Lung (tissue), 12 donors: ENCODE measurements around the gene TDP2. TPM values are rescaled to one million over a fixed set of nuclear protein-coding genes. Genes with fewer than 3 reads are reported as not detected.
"Not testable (repeated sequence)": the region's sequence is repeated elsewhere in the genome, so short reads cannot be mapped to it uniquely, and the experiment has no call there.

Source experiments
- ATAC-seq: fragments of 200-7000 bp; cut with Tn5 transposase; one replicate; pipeline ENCODE4 v1.9.1; 2020; ENCODE audit warnings: moderate number of reproducible peaks; ENCODE audit not compliant: insufficient read depth, low FRiP score
- DNase-seq, 3 donors: peaks; one replicate each; pipeline ENCODE4 v3.0.0-alpha.2; 2013 to 2017
- H3K27ac ChIP-seq, 2 donors: one replicate each; pipeline ENCODE4 v1.5.1; 2013; ENCODE audit warnings: mild to moderate bottlenecking in 2 of 2, moderate library complexity in 2 of 2, control low read depth in 1 of 2, inconsistent platforms in 1 of 2, low read depth in 1 of 2, low read length in 1 of 2
- H3K27me3 ChIP-seq, 3 donors: one replicate each; pipeline ENCODE4 v1.5.1; 2013; ENCODE audit warnings: low read length in 2 of 3; ENCODE audit not compliant: control insufficient read depth in 3 of 3, insufficient read depth in 3 of 3
- H3K36me3 ChIP-seq, 4 donors: one replicate each; pipeline ENCODE4 v1.5.1; 2013; ENCODE audit warnings: low read length in 4 of 4, mild to moderate bottlenecking in 1 of 4, moderate library complexity in 1 of 4; ENCODE audit not compliant: control insufficient read depth in 4 of 4, insufficient read depth in 4 of 4
- H3K4me1 ChIP-seq, 5 donors: one replicate each; pipeline ENCODE4 v1.5.1; 2013; ENCODE audit warnings: low read length in 5 of 5, mild to moderate bottlenecking in 2 of 5, moderate library complexity in 1 of 5; ENCODE audit not compliant: control insufficient read depth in 5 of 5, insufficient read depth in 5 of 5
- H3K4me3 ChIP-seq: one replicate; pipeline ENCODE4 v1.5.1; 2013; ENCODE audit warnings: mild to moderate bottlenecking, control low read depth, moderate library complexity
- H3K9ac ChIP-seq, 2 donors: one replicate each; pipeline ENCODE4 v1.5.1; 2013; ENCODE audit warnings: low read length in 2 of 2, control low read depth in 1 of 2; ENCODE audit not compliant: insufficient read depth in 1 of 2
- H3K9me3 ChIP-seq, 4 donors: one replicate each; pipeline ENCODE4 v1.5.1; 2013; ENCODE audit warnings: low read length in 3 of 4, mild to moderate bottlenecking in 1 of 4, moderate library complexity in 1 of 4; ENCODE audit not compliant: control insufficient read depth in 4 of 4, insufficient read depth in 3 of 4
- WGBS, 2 donors: extraction: QIAGEN DNeasy Blood & Tissue Kit; methylation state at CpG; one replicate each; pipeline ENCODE4 v1.1.7; 2013; 5-methylcytosine and 5-hydroxymethylcytosine counted together
- polyA plus RNA-seq, 2 donors: library from polyadenylated mRNA; stranded (reverse); fragments of 200-250 nt; gene quantifications; one replicate each; pipeline ENCODE4 v1.2.1, GENCODE V29; 2013
- total RNA-seq, 2 donors: library from RNA; depleted of rRNA in 1 of 2; stranded (reverse); fragments of >200 nt in 1 of 2; gene quantifications; one replicate each; pipeline ENCODE4 v1.2.1, GENCODE V29; 2014 to 2021
- TF ChIP-seq, protein P1 (sequence below): IDR thresholded peaks from 2 replicates; pipeline ENCODE4 v1.5.1; 2012; ENCODE audit warnings: mild to moderate bottlenecking; ENCODE audit errors: control extremely low read depth, extremely low read depth
- donor health status: control.
- donor health status: control.
- donor health status: Bipolar disorder and iron deficiency.
- donor health status: healthy.
- donor health status: DM: yes; HTN: yes; CAD: no.

The TDP2 gene
- total and polyA plus RNA-seq, 4 donors: 36.8 to 56.8 (median 41.8) TPM

DNA sequence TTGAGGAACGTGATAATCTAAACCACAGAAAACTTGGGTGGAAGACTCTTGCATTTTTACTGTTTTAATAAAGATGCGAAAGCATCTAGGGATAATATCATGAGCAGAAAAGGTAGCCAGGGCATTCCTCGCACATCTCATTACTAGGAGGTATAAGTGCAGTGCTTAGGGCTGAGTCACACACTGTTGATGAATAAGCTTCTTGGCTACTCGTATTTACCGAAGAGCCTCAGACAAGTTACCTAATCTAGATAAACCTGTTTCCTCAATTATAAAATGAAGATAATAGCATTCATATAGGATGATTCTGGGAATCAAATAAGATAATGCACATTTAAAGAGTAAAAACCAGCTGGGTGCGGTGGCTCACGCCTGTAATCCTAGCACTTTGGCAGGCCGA, 19.9 kb downstream of the TDP2 start:
- TF ChIP-seq, protein P1, sequence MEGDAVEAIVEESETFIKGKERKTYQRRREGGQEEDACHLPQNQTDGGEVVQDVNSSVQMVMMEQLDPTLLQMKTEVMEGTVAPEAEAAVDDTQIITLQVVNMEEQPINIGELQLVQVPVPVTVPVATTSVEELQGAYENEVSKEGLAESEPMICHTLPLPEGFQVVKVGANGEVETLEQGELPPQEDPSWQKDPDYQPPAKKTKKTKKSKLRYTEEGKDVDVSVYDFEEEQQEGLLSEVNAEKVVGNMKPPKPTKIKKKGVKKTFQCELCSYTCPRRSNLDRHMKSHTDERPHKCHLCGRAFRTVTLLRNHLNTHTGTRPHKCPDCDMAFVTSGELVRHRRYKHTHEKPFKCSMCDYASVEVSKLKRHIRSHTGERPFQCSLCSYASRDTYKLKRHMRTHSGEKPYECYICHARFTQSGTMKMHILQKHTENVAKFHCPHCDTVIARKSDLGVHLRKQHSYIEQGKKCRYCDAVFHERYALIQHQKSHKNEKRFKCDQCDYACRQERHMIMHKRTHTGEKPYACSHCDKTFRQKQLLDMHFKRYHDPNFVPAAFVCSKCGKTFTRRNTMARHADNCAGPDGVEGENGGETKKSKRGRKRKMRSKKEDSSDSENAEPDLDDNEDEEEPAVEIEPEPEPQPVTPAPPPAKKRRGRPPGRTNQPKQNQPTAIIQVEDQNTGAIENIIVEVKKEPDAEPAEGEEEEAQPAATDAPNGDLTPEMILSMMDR: no peak
- H3K36me3 ChIP-seq: peaks cover 0 to 9% (median 1%) of the 10 kb centered on the region in 4 donors
- no peak for DNase-seq
- peaks cover 0 to 15% (median 11%) of the 10 kb centered on the region in 3 donors for H3K27me3 ChIP-seq
- H3K4me1 ChIP-seq: peaks cover 0 to 12% (median 3%) of the 10 kb centered on the region in 5 donors
- ATAC-seq: peak; percentile 42
- WGBS, 2 donors: 86 to 91% methylated on average over 8 of the region's 8 CpGs
- H3K9me3 ChIP-seq: no peaks in the 10 kb centered on the region
- H3K27ac ChIP-seq: no peak overlapping the region
- no peak overlapping the region for H3K4me3 ChIP-seq
- H3K9ac ChIP-seq: no peak overlapping the region

DNA sequence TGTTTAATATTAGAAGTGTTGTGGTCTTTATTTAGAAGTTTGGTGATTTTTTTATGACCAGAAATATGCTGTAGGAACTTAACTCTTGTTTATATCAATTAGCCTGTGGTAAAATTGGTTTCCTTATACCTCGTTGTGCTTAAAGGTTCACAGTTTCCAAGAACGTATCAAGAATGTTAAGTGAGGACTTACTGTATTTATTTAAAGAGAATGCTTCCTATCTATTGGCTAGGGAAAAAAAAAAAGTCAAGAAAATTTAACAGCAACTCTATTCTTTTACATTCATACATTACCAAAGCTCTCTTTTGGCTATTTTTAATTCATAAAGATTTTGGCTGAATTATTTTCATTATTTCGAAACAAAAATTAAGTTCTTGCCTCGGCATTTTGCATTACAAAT, 22.3 kb downstream of the TDP2 start:
- ATAC-seq: no peak
- Histone ChIP-seq H3K4me3 (no peak overlapping the region), H3K9ac (no peak overlapping the region), H3K9me3 (no peaks in the 10 kb centered on the region), H3K27me3 (peaks cover 0 to 15% (median 11%) of the 10 kb centered on the region in 3 donors), H3K4me1 (peaks cover 0 to 12% (median 3%) of the 10 kb centered on the region in 5 donors), H3K36me3 (no peaks in the 10 kb centered on the region), H3K27ac (no peak overlapping the region)
- TF ChIP-seq, protein P1: no peak
- DNase-seq: no peak
- WGBS, 2 donors: 63 to 77% methylated on average over 4 of the region's 4 CpGs

DNA sequence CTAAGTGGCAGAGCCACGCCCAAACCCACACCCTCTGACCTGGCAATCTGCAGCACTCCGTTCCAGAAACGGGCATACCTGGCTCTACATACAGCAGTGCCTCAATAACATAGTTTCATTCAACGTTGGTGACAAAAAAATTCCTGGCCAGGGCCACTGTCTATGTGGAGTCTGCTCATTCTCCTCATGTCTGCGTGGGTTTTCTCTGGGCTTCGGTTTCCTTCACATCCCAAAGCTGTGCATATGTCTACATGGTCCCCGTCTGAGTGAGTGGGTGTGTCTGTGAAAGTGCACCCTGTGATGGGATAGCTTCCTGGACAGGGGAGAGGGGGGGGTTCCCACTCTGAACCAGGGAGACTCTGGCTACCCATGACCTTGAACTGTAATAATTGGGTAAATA, 22.8 kb downstream of the TDP2 start:
- no peak for ATAC-seq
- Histone ChIP-seq H3K9ac (no peak overlapping the region), H3K36me3 (no peaks in the 10 kb centered on the region), H3K4me1 (peaks cover 0 to 12% (median 3%) of the 10 kb centered on the region in 5 donors), H3K9me3 (no peaks in the 10 kb centered on the region), H3K4me3 (no peak overlapping the region), H3K27ac (no peak overlapping the region), H3K27me3 (peaks cover 0 to 15% (median 11%) of the 10 kb centered on the region in 3 donors)
- WGBS, 2 donors: 72 to 78% methylated on average over 7 of the region's 7 CpGs
- TF ChIP-seq, protein P1: no peak
- DNase-seq: no peak

GRCh38 chr6:24642061-24642460, 24.6 kb downstream of the TDP2 start:
- Histone ChIP-seq H3K36me3 (no peaks in the 10 kb centered on the region), H3K27ac (no peak overlapping the region)

GRCh38 chr6:24640631-24641030, 26.1 kb downstream of the TDP2 start:
- H3K27me3 ChIP-seq: peaks cover 0 to 15% (median 11%) of the 10 kb centered on the region in 3 donors
- 85 to 95% methylated on average over 5 of the region's 5 CpGs for WGBS, 2 donors
- H3K4me3 ChIP-seq, DNase-seq, H3K9ac ChIP-seq, H3K4me1 ChIP-seq, H3K27ac ChIP-seq, ATAC-seq, H3K9me3 ChIP-seq, H3K36me3 ChIP-seq: not testable (repeated sequence)

More at GRCh38 chr6:24642061-24642460, 24.6 kb downstream of the TDP2 start:
- peaks cover 0 to 15% (median 11%) of the 10 kb centered on the region in 3 donors for H3K27me3 ChIP-seq
- peaks cover 0 to 12% (median 3%) of the 10 kb centered on the region in 5 donors for H3K4me1 ChIP-seq
- DNase-seq: no peak
- TF ChIP-seq, protein P1: no peak
- H3K9me3 ChIP-seq: no peaks in the 10 kb centered on the region
- no peak for ATAC-seq
- no peak overlapping the region for H3K4me3 ChIP-seq
- H3K9ac ChIP-seq: no peak overlapping the region
